NT2/D1 (cell line): ENCODE data around the gene CHTOP.

Source experiments
- DNase-seq: peaks from one replicate; pipeline ENCODE4 v3.0.0-alpha.2; 2011; ENCODE audit warnings: low read depth, low spot score
- H3K27me3 ChIP-seq: 2 replicates; pipeline ENCODE4 v1.6.0; 2011; ENCODE audit warnings: mild to moderate bottlenecking; ENCODE audit not compliant: insufficient read length, insufficient read depth
- H3K36me3 ChIP-seq: 2 replicates; pipeline ENCODE4 v1.6.1; 2011; ENCODE audit warnings: mild to moderate bottlenecking, low read length, mixed read lengths; ENCODE audit not compliant: insufficient read depth, insufficient read length
- H3K4me1 ChIP-seq: 2 replicates; pipeline ENCODE4 v1.5.1; 2011; ENCODE audit not compliant: insufficient read depth, insufficient read length
- H3K4me3 ChIP-seq: 2 replicates; pipeline ENCODE4 v1.5.1; 2011; ENCODE audit warnings: low read depth; ENCODE audit not compliant: insufficient read length
- H3K9ac ChIP-seq: 2 replicates; pipeline ENCODE4 v1.6.0; 2011; ENCODE audit warnings: low read depth; ENCODE audit not compliant: insufficient read length
- H3K9me3 ChIP-seq: 2 replicates; pipeline ENCODE4 v1.5.1; 2011; ENCODE audit warnings: mild to moderate bottlenecking, low read length; ENCODE audit not compliant: insufficient read depth
- SUZ12 ChIP-seq: IDR thresholded peaks from 2 replicates; pipeline ENCODE4 v1.6.1; 2011; ENCODE audit not compliant: insufficient read length, insufficient read depth; ENCODE audit errors: extremely low read depth
- YY1 ChIP-seq: IDR thresholded peaks from 2 replicates; pipeline ENCODE4 v1.6.1; 2011; ENCODE audit not compliant: insufficient read length, insufficient read depth
- ZNF274 ChIP-seq: IDR thresholded peaks from 2 replicates; pipeline ENCODE4 v1.6.1; 2011; ENCODE audit warnings: mild to moderate bottlenecking, low read depth, low read length

The CHTOP gene

GRCh38 chr1:153608742-153609584 is 24.9 kb upstream of the CHTOP start:
- Histone ChIP-seq H3K9ac (peak overlapping the region; percentile 65), H3K9me3 (no peaks in the 10 kb centered on the region), H3K36me3 (peaks cover 28% of the 10 kb centered on the region), H3K4me3 (peak overlapping the region; percentile 19), H3K27me3 (peaks cover 3% of the 10 kb centered on the region), H3K4me1 (peaks cover 47% of the 10 kb centered on the region)
- no peak for DNase-seq
- TF ChIP-seq SUZ12, result no peak
- no peak for TF ChIP-seq ZNF274
- TF ChIP-seq YY1, result no peak

DNA sequence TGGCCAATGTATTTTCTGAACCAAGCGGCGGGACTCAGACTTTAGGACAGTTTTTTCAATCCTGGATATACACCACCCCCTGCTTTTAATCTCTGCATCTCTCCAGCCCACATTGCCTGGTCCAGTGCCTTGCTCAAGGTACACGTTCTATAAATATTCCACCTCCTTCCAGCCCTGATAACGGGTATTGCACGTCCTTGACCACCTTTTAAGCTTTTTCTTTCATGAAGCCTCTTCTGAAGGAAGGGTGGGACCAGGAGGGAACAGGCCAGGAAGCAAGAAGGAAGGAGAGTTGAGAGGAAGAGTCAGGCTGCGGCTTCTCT is 24.3 kb upstream of the CHTOP start:
- peaks cover 28% of the 10 kb centered on the region for H3K36me3 ChIP-seq
- H3K4me3 ChIP-seq, result peak overlapping the region; percentile 19
- peaks cover 47% of the 10 kb centered on the region for H3K4me1 ChIP-seq
- DNase-seq, result no peak
- TF ChIP-seq ZNF274 (no peak), YY1 (no peak), SUZ12 (no peak)
- peaks cover 3% of the 10 kb centered on the region for H3K27me3 ChIP-seq
- peak overlapping the region; percentile 13 for H3K9ac ChIP-seq
- H3K9me3 ChIP-seq, result no peaks in the 10 kb centered on the region

- no peak for TF ChIP-seq YY1
- no peak for TF ChIP-seq ZNF274
- TF ChIP-seq SUZ12, result no peak
- no peak overlapping the region for H3K9ac ChIP-seq
- no peak overlapping the region for H3K4me3 ChIP-seq
- DNase-seq, result no peak
- peaks cover 26% of the 10 kb centered on the region for H3K36me3 ChIP-seq
- peaks cover 3% of the 10 kb centered on the region for H3K27me3 ChIP-seq
- peaks cover 51% of the 10 kb centered on the region for H3K4me1 ChIP-seq
- no peaks in the 10 kb centered on the region for H3K9me3 ChIP-seq
Observed at GRCh38 chr1:153610334-153610733, 23.5 kb upstream of the CHTOP start.

GRCh38 chr1:153610811-153611301 is 23.0 kb upstream of the CHTOP start:
- Histone ChIP-seq H3K9ac (no peak overlapping the region), H3K4me1 (peaks cover 55% of the 10 kb centered on the region), H3K4me3 (no peak overlapping the region), H3K36me3 (peaks cover 23% of the 10 kb centered on the region), H3K9me3 (no peaks in the 10 kb centered on the region), H3K27me3 (peaks cover 3% of the 10 kb centered on the region)
- no peak for DNase-seq
- TF ChIP-seq ZNF274, result no peak
- no peak for TF ChIP-seq SUZ12
- TF ChIP-seq YY1, result no peak

GRCh38 chr1:153611356-153611755 is 22.5 kb upstream of the CHTOP start:
- Histone ChIP-seq H3K9me3 (no peaks in the 10 kb centered on the region), H3K4me3 (no peak overlapping the region), H3K36me3 (peaks cover 18% of the 10 kb centered on the region), H3K4me1 (peaks cover 58% of the 10 kb centered on the region), H3K27me3 (peaks cover 3% of the 10 kb centered on the region), H3K9ac (no peak overlapping the region)
- TF ChIP-seq SUZ12 (no peak), ZNF274 (no peak), YY1 (no peak)
- no peak for DNase-seq

GRCh38 chr1:153612111-153612754 is 21.6 kb upstream of the CHTOP start:
- Histone ChIP-seq H3K4me3 (peak overlapping the region; percentile 63), H3K4me1 (peaks cover 62% of the 10 kb centered on the region), H3K9ac (peak overlapping the region; percentile 86), H3K27me3 (peaks cover 3% of the 10 kb centered on the region), H3K36me3 (peaks cover 9% of the 10 kb centered on the region), H3K9me3 (no peaks in the 10 kb centered on the region)
- TF ChIP-seq YY1 (no peak), ZNF274 (no peak), SUZ12 (no peak)
- DNase-seq, result no peak

- TF ChIP-seq ZNF274 (no peak), YY1 (no peak), SUZ12 (no peak)
- peaks cover 3% of the 10 kb centered on the region for H3K27me3 ChIP-seq
- H3K36me3 ChIP-seq, result peaks cover 7% of the 10 kb centered on the region
- no peak for DNase-seq
- peak within 1 kb of the TSS; percentile 63 for H3K4me3 ChIP-seq
- H3K4me1 ChIP-seq, result peaks cover 60% of the 10 kb centered on the region
- H3K9ac ChIP-seq, result peak within 1 kb of the TSS; percentile 86
- no peaks in the 10 kb centered on the region for H3K9me3 ChIP-seq
Observed at GRCh38 chr1:153612755-153613331, 21.0 kb upstream of the CHTOP start, which contains the start of gene S100A16. Gene S100A16, minus strand, starts transcription at chr1:153613137. Its CDS starts 4,986 bp downstream, at chr1:153608151.
